AG10803 (cell line): ENCODE measurements around the gene HSPA1A.
"Not testable (repeated sequence)": the region's sequence is repeated elsewhere in the genome, so short reads cannot be mapped to it uniquely, and the experiment has no call there.

Source experiments
- DNase-seq: peaks from one replicate; pipeline ENCODE4 v3.0.0; 2010; ENCODE audit warnings: low read depth
- H3K4me3 ChIP-seq: 2 replicates; pipeline ENCODE4 v1.5.1; 2011; ENCODE audit warnings: mild to moderate bottlenecking, low read length, control low read depth
- TF ChIP-seq, protein P1 (sequence below): conservative IDR thresholded peaks from 2 replicates; pipeline ENCODE4 v1.5.1; 2011; ENCODE audit warnings: mild to moderate bottlenecking, low read length, control low read depth, inconsistent platforms

HSPA1A gene

DNA sequence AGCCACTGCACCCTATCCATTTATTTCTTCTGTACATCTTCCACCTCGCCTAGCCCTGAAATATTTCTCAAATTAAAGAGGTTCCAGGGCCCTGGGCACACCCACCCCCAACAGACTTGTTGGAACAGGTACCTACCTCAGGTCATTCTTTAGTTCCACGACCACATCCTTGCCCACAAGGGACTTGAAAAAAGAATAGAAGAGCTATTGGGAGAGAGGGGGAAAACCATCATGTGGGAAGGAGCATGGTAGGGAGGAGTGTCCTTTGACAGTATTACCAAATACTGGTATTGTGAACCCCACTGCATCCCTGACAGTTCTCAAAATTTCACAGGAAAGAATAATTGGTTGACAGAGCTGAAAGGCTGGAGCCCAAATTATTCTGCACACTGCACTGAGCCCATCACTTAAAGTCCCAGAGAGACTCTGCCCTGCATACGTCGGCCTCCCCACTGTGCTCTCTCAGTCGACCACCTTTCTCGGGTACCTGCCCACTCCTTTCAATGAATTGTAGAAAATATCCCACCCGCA is 9.3 kb upstream of the HSPA1A start:
- DNase-seq, result no peak
- H3K4me3 ChIP-seq, result peak overlapping the region; percentile 77
- TF ChIP-seq, protein P1, sequence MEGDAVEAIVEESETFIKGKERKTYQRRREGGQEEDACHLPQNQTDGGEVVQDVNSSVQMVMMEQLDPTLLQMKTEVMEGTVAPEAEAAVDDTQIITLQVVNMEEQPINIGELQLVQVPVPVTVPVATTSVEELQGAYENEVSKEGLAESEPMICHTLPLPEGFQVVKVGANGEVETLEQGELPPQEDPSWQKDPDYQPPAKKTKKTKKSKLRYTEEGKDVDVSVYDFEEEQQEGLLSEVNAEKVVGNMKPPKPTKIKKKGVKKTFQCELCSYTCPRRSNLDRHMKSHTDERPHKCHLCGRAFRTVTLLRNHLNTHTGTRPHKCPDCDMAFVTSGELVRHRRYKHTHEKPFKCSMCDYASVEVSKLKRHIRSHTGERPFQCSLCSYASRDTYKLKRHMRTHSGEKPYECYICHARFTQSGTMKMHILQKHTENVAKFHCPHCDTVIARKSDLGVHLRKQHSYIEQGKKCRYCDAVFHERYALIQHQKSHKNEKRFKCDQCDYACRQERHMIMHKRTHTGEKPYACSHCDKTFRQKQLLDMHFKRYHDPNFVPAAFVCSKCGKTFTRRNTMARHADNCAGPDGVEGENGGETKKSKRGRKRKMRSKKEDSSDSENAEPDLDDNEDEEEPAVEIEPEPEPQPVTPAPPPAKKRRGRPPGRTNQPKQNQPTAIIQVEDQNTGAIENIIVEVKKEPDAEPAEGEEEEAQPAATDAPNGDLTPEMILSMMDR, result no peak

DNA sequence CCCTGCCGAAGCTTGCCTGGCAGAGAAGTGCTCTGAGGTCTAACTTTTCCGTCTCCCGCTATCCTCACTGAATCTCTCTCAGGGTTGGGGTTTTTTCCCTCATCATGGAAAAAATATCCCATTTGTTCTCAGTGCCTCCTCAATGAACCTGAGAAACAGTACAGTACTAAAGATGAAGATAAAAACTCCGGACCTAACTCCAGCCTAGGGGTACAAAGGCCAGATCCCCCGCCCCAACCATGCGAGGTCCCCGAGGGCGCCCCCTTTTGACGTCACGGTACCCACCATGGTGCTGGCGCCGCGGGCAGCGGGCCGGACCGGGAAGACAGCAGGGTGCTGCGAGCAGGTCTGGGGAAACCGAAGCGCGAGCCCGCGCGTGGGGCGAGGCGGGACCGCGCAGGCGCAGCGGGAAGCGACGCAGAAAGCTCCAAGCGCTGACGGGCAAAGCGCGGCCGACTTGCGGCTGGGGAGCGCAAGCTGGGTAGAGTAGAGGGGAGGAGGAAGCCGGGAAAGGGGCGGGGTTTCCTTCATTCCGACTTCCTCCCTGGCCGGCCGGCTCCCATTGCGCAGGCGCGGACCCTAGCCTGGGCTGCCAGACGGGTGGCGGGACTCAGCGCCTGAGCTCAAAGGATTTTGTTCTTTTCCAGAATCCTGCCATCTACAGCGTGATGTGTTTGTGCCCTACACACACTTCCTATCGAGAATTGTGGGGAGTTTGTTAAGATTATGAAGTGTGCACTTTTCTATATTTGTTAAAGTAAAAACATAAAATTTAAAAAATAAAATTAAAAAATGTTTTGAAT is 8.7 kb upstream of the HSPA1A start, which contains the start of gene LSM2:
LSM2 (minus strand) TSS at position 497 of the 803 bp plus-strand sequence; CDS start at position 288, 209 bp downstream.
- peak within 1 kb of the TSS; percentile 77 for H3K4me3 ChIP-seq
- peak; percentile 97 for DNase-seq
- TF ChIP-seq, protein P1, result peak; percentile 30

DNA sequence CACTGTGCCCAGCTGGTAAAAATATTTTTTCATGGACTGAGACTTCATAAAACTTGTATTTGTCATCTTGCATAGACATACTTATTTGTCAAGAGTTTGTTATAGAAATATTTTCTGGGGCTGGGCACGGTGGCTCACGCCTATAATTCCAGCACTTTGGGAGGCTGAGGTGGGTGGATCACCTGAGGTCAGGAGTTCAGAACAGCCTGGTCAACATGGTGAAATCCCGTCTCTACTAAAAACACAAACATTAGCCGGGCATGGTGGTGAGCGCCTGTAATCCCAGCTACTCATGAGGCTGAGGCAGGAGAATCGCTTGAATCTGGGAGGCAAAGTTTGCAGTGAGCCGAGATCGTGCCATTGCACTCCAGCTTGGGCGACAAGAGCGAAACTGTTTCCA is 6.7 kb upstream of the HSPA1A start:
- not testable (repeated sequence) for DNase-seq, H3K4me3 ChIP-seq

DNA sequence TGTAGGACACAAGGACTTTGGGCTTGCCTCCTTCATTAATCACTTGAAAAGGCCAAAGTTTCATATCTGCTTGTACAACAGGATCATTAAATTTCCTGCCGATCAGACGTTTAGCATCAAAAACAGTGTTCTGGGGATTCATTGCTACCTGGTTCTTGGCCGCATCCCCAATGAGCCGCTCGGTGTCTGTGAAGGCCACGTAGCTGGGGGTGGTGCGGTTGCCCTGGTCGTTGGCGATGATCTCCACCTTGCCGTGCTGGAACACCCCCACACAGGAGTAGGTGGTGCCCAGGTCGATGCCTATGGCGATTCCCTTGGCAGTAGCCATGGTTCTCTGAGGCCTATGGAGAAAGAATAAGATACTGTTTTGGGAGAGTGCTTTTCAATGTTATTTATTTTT is 3.7 kb upstream of the HSPA1A start:
- TF ChIP-seq, protein P1, result no peak
- no peak overlapping the region for H3K4me3 ChIP-seq
- DNase-seq, result no peak

DNA sequence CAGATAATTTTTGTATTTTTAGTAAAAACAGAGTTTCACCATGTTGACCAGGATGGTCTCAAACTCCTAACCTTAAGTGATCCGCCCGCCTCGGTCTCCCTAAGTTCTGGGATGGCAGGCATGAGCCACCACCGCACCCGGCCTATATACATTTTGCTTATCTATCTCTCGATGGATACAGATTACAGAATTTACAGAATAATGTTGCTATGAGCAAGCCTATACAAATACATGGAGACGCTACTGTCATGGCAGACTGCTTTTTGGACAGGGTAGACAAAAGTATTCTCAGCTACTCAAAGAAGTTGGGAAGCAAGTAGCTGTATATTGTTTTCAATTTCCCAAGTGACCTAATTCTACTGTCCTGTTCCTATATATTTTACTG is 1.9 kb upstream of the HSPA1A start:
- DNase-seq, result no peak
- TF ChIP-seq, protein P1, result no peak
- no peak overlapping the region for H3K4me3 ChIP-seq

DNA sequence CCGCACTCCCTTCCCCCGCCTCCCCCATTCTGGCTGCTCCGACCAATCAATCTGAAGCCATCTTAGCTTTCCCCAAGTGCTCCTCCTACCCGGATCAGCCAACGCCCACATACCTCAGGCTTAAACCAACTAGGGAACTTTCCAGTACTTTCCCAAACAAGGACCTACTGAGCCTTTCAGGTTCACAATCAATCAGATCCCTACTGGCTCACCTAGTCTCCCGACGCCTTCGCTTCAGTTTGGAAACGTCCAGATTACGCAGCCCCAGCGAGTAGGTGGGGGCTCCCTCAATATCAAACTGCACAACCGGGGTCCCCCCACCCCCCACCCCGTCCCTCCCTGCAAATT is 692 bp upstream of the HSPA1A start:
- TF ChIP-seq, protein P1, result no peak
- H3K4me3 ChIP-seq, result peak overlapping the region; percentile 87
- peak; percentile 98 for DNase-seq

DNA sequence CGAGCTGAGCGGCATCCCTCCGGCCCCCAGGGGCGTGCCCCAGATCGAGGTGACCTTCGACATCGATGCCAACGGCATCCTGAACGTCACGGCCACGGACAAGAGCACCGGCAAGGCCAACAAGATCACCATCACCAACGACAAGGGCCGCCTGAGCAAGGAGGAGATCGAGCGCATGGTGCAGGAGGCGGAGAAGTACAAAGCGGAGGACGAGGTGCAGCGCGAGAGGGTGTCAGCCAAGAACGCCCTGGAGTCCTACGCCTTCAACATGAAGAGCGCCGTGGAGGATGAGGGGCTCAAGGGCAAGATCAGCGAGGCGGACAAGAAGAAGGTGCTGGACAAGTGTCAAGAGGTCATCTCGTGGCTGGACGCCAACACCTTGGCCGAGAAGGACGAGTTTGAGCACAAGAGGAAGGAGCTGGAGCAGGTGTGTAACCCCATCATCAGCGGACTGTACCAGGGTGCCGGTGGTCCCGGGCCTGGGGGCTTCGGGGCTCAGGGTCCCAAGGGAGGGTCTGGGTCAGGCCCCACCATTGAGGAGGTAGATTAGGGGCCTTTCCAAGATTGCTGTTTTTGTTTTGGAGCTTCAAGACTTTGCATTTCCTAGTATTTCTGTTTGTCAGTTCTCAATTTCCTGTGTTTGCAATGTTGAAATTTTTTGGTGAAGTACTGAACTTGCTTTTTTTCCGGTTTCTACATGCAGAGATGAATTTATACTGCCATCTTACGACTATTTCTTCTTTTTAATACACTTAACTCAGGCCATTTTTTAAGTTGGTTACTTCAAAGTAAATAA is 2.0 kb downstream of the HSPA1A start:
- H3K4me3 ChIP-seq, result peak overlapping the region; percentile 70
- peak; percentile 44 for DNase-seq

DNA sequence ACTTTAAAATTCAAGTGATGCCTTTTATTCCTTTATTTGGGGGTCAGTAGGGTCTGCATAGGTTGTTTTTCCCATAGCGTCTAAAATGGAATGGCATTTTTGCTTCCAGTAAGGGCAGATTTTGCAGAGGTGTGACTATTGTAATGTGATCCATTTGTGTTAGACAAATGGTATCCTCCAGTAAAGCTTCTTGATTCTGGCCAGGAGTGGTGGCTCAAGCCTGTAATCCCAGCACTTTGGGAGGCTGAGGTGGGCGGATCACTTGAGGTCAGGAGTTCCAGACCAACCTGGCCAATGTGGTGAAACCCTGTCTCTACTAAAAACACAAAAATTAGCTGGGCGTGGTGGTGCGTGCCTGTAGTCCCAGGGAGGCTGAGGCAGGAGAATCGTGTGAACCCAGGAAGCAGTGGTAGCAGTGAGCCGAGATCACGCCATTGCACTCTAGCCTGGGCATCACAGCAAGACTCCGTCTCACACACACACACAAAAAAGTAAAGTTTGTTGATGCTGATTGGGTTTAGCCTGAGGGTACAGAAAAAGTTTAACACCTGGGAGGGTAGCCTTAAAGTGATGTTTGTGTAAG is 2.7 kb downstream of the HSPA1A start:
- peak overlapping the region; percentile 70 for H3K4me3 ChIP-seq
- DNase-seq, result not testable (repeated sequence)
